IMR-90 (cell line): ENCODE measurements around the gene LHPP.
"Not testable (repeated sequence)": the region's sequence is repeated elsewhere in the genome, so short reads cannot be mapped to it uniquely, and the experiment has no call there.

Experiments used
- CEBPB ChIP-seq: IDR thresholded peaks from 2 replicates; pipeline ENCODE4 v1.6.1; 2012; ENCODE audit warnings: low read depth, low read length, improper control_type of control experiment
- CHD1 ChIP-seq: IDR thresholded peaks from 2 replicates; pipeline ENCODE4 v1.6.1; 2012; ENCODE audit warnings: low read depth, low read length, improper control_type of control experiment
- FOS ChIP-seq: fragments of 150-350 bp; IDR thresholded peaks from 2 replicates; pipeline ENCODE4 v1.6.1; 2016; ENCODE audit warnings: low read depth, low read length
- MXI1 ChIP-seq: IDR thresholded peaks from 2 replicates; pipeline ENCODE4 v1.6.1; 2012; ENCODE audit warnings: low read depth, mild to moderate bottlenecking, low read length, moderate library complexity, borderline replicate concordance
- NFE2L2 ChIP-seq: fragments of 150-350 bp; IDR thresholded peaks from 2 replicates; pipeline ENCODE4 v1.6.1; 2016; ENCODE audit warnings: low read depth, mild to moderate bottlenecking, low read length
- POLR2A ChIP-seq: IDR thresholded peaks from 2 replicates; pipeline ENCODE4 v1.6.1; 2012; ENCODE audit warnings: mild to moderate bottlenecking, low read depth, low read length
- RAD21 ChIP-seq: IDR thresholded peaks from 2 replicates; pipeline ENCODE4 v1.6.1; 2012; ENCODE audit warnings: low read length, improper control_type of control experiment
- RCOR1 ChIP-seq: IDR thresholded peaks from 2 replicates; pipeline ENCODE4 v1.6.1; 2012; ENCODE audit warnings: mild to moderate bottlenecking, low read length, improper control_type of control experiment; ENCODE audit not compliant: insufficient replicate concordance
- RFX5 ChIP-seq: IDR thresholded peaks from 2 replicates; pipeline ENCODE4 v1.8.0; 2012; ENCODE audit warnings: low read depth, mild to moderate bottlenecking, low read length, moderate library complexity
- SMC3 ChIP-seq: fragments of 150-350 bp; IDR thresholded peaks from 2 replicates; pipeline ENCODE4 v1.6.1; 2016; ENCODE audit warnings: low read depth, mild to moderate bottlenecking, antibody characterized with exemption, low read length, moderate library complexity
- TF ChIP-seq, protein P1 (sequence below): conservative IDR thresholded peaks from 2 replicates; pipeline ENCODE4 v1.5.1; 2012; ENCODE audit warnings: mild to moderate bottlenecking, low read depth, low read length, improper control_type of control experiment
- TF ChIP-seq, protein P2 (sequence below): fragments of 150-350 bp; IDR thresholded peaks from 2 replicates; pipeline ENCODE4 v1.6.1; 2016; ENCODE audit warnings: low read depth, mild to moderate bottlenecking, low read length, moderate library complexity, borderline replicate concordance
- TF ChIP-seq, protein P3 (sequence below): fragments of 150-350 bp; IDR thresholded peaks from 2 replicates; pipeline ENCODE4 v1.6.1; 2017; ENCODE audit warnings: mild to moderate bottlenecking, antibody characterized with exemption, low read length, low read depth

DNA sequence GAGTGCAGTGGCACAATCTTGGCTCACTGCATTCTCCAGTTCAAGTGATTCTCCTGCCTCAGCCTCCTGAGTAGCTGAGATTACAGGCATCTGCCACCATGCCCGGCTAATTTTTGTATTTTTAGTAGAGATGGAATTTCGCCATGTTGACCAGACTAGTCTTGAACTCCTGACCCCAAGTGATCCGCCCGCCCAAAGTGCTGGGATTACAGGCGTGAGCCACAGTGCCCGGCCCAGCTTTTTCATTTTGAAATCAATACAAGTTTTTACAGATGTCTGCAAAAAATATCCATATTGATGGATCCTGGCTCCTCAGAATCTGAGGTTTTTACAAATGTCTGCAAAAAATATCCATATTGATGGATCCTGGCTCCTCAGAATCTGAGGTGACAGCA, 126.7 kb downstream of the LHPP start:
- TF ChIP-seq, protein P1, sequence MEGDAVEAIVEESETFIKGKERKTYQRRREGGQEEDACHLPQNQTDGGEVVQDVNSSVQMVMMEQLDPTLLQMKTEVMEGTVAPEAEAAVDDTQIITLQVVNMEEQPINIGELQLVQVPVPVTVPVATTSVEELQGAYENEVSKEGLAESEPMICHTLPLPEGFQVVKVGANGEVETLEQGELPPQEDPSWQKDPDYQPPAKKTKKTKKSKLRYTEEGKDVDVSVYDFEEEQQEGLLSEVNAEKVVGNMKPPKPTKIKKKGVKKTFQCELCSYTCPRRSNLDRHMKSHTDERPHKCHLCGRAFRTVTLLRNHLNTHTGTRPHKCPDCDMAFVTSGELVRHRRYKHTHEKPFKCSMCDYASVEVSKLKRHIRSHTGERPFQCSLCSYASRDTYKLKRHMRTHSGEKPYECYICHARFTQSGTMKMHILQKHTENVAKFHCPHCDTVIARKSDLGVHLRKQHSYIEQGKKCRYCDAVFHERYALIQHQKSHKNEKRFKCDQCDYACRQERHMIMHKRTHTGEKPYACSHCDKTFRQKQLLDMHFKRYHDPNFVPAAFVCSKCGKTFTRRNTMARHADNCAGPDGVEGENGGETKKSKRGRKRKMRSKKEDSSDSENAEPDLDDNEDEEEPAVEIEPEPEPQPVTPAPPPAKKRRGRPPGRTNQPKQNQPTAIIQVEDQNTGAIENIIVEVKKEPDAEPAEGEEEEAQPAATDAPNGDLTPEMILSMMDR, result not testable (repeated sequence)
- TF ChIP-seq POLR2A, RFX5, CHD1, SMC3, RAD21, RCOR1, NFE2L2, FOS, MXI1, CEBPB: not testable (repeated sequence)
- TF ChIP-seq, protein P2, sequence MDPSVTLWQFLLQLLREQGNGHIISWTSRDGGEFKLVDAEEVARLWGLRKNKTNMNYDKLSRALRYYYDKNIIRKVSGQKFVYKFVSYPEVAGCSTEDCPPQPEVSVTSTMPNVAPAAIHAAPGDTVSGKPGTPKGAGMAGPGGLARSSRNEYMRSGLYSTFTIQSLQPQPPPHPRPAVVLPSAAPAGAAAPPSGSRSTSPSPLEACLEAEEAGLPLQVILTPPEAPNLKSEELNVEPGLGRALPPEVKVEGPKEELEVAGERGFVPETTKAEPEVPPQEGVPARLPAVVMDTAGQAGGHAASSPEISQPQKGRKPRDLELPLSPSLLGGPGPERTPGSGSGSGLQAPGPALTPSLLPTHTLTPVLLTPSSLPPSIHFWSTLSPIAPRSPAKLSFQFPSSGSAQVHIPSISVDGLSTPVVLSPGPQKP, result not testable (repeated sequence)
- TF ChIP-seq, protein P3, sequence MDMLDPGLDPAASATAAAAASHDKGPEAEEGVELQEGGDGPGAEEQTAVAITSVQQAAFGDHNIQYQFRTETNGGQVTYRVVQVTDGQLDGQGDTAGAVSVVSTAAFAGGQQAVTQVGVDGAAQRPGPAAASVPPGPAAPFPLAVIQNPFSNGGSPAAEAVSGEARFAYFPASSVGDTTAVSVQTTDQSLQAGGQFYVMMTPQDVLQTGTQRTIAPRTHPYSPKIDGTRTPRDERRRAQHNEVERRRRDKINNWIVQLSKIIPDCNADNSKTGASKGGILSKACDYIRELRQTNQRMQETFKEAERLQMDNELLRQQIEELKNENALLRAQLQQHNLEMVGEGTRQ, result not testable (repeated sequence)
